Anterior cingulate cortex (tissue), 58 donors: ENCODE results near the gene RNF180.

ENCODE experiments used
- DNase-seq, 58 donors: peaks; one replicate each; lab custom pipeline; 2025; lab: John Stamatoyannopoulos, UW

Gene RNF180, protein sequence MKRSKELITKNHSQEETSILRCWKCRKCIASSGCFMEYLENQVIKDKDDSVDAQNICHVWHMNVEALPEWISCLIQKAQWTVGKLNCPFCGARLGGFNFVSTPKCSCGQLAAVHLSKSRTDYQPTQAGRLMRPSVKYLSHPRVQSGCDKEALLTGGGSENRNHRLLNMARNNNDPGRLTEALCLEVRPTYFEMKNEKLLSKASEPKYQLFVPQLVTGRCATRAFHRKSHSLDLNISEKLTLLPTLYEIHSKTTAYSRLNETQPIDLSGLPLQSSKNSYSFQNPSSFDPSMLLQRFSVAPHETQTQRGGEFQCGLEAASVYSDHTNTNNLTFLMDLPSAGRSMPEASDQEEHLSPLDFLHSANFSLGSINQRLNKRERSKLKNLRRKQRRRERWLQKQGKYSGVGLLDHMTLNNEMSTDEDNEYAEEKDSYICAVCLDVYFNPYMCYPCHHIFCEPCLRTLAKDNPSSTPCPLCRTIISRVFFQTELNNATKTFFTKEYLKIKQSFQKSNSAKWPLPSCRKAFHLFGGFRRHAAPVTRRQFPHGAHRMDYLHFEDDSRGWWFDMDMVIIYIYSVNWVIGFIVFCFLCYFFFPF

DNA sequence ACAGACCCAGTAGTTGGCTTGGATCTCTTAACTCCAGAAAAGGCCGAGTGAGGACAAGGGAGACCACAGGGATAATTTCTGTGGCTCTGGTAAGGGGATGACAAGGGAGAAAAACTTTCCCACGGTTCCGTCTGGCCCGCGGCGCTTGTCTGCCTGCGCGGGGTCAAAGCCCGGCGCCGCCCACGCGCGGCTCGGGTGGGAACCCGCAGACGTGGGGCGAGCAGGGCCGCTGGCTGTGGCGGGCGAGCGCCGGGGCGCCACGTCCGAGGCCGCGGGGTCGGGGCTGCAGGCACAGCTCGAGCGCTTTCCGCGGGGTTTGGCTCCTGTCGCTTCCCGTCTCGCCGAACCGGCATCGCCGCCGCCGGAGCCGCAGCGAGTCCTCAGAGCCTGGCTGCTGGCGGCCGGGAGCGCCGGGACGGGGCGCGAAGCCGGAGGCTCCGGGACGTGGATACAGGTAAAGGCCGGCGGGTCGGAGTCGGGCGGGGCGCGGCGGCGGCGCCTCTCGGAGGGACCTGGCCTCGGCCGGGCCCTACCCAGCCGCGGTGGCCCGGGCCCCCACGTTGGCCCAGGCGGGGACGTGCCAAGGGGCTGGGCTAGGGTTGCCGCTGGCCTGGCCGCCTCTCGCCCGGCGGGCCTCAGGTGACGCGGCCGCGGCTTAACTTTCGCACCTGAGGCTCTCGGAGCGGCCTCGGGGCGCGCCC is at the start of gene RNF180:
Gene RNF180, plus strand, starts transcription at position 344 of the 701 bp plus-strand sequence. CDS start 34,965 bp downstream, outside the sequence.
- peak in 48 of 58 donors; percentile 4 to 70 (median 34) for DNase-seq

- no peak for DNase-seq
Measured at GRCh38 chr5:64125521-64125920, 40.1 kb upstream of the RNF180 start.

GRCh38 chr5:64126202-64126741 is 39.4 kb upstream of the RNF180 start:
- DNase-seq: no peak

- no peak for DNase-seq
Measured at GRCh38 chr5:64140018-64140417, 25.6 kb upstream of the RNF180 start.

- peak in 3 of 58 donors; percentile 2 to 14 (median 3) for DNase-seq
Measured at GRCh38 chr5:64144425-64145215, 21.0 kb upstream of the RNF180 start.

DNA sequence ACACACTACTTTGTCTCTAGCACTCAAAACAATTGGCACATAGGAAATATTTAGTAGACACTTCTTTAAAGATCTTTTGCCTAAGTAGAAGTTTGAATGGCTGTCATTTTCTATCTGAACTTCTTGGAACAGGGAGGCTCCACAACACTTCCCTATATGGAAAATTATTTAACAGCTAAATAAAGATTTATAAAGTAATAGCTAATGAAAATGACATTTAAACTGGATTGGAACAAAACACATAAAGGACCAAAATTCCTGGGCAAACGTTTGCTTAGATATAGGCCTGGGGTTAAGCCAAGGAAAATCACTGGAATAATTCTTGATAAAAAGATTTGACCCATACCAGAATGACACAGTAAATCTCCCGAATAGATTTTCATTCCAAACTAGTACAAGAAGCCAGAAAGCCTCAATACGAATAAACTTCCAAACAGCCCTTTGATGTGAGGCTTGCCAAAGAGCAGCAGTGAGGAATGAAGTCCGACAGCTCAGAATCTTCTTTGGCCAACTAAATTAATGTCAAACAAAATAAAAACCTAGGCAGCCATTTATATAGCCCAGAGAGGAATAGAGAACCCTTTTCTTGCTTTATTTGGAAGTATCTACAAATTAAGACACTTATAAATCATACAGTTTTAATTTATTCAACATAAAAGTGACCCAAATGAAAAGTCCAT is 20.3 kb upstream of the RNF180 start:
- no peak for DNase-seq

- DNase-seq: no peak
Measured at GRCh38 chr5:64147379-64147778, 18.3 kb upstream of the RNF180 start.

DNA sequence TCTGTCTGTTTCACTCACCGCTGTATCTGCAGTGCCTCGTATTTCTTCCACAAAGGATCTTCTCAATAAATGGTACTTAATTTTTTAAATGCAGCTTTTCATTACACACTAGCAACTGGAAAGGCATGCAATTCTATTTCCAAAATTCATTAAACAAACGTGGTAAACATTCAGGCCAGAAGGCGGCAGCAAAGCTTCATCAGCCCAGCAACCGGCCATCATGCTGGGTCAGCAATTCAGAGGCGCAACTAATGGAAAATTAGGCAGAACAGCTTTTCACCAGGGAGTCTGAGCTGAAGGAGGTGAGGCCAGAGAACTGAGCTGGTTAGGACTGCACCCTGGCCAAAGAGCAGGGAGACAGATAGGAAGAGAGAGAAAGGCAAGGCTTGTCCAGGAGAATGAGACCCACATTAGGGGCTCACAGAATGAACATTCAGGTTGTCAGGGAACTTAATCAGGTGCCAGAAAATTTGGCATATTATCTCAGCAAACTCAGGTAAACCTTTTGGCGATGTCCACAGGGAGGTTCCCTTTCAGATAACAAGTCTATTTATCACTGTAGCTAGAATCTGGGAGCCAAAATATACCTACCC is 17.7 kb upstream of the RNF180 start:
- DNase-seq: peak in 51 of 58 donors; percentile 2 to 76 (median 24)

DNA sequence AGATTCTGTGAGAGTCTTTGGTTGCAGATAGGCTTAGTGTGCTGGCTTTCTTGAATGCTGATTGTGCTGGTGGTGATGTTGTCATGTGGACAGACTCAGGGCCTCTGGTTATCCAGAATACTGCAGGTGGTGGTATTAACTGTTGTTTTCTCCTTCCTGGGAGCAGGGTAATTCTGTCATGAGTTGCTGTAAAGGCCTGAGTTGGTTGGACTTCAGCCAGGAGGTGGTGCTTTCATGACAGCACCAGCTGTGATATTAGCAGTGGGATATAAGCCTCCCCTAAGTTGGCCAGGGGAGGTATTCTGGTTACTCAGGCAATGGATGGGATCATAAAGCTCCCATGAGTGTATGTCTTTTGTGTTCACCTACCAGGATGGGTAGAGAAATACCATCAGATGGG is 16.4 kb upstream of the RNF180 start:
- DNase-seq: no peak

DNA sequence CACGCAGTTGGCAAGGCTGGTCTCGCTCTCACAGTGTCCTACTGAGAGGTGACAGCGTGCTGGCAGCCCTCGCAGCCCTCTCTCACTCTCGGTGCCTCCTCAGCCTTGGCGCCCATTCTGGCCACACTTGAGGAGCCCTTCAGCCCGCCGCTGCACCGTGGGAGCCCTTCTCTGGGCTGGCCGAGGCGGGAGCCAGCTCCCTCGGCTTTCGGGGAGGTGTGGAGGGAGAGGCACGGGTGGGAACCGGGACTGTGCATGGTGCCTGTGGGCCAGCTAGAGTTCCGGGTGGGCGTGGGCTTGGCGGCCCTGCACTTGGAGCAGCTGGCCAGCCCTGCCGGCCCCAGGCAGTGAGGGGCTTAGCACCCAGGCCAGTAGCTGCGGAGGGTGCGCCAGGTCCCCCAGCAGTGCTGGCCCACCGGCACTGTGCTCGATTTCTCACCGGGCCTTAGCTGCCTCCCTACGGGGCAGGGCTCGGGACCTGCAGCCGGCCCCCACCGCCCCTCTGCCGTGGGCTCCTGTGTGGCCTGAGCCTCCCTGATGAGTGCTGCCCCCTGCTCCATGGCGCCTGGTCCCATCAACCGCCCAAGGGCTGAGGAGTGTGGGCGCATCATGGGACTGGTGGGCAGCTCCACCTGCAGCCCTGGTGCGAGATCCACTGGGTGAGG is 15.7 kb upstream of the RNF180 start:
- DNase-seq: no peak

DNA sequence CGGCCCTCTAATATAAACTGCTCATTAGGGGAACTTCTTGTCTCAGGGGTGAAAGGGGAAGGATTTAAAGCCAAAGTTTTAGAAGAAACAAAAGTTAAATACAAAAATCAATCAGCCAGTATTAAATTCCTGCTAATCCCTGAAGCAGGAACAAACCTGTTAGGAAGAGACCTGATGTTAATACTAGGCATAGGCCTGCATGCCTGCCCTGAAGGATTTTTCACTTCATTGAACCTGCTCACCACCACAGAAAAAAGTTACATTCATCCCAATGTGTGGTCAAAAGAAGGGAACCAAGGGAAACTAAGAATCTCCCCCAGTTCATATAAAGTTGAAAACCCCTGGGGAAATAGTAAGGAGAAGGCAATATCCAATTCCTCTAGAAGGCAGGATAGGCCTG is 9.4 kb upstream of the RNF180 start:
- DNase-seq: no peak

DNA sequence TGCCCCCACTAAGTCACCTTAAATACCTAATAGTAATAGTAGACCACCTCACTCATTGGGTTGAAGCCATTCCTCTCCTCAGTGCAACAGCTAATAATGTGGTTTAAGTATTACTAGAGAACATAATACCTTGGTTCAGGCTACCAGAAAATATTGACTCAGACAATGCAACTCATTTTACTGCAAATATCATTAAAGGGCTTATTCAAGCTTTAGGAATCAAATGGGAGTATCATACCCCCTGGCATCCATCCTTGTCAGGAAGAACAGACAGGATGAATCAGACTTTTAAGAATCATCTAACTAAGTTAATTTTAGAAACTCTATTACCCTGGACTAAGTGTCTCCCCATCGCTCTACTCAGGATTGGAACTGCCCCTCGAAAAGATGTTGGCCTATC is 6.8 kb upstream of the RNF180 start:
- DNase-seq: no peak

DNA sequence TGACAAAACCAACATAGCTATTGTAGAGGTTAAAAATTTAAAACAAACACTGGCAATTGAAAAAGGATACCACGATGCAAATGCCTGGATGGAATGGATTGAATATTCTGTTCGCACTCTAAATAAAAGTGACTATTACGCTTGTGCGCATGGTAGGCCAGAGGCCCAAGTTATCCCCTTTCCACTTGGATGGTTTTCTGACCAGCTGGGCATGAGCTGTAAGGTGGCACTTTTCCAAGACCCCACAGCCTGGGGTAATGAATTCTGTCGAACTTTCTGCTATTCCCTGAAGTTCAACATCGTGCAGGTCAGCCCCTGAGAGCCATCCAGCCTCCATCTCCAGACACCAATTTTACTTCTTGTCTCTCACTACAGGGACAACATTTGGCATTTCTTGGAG is 5.4 kb upstream of the RNF180 start:
- no peak for DNase-seq

DNA sequence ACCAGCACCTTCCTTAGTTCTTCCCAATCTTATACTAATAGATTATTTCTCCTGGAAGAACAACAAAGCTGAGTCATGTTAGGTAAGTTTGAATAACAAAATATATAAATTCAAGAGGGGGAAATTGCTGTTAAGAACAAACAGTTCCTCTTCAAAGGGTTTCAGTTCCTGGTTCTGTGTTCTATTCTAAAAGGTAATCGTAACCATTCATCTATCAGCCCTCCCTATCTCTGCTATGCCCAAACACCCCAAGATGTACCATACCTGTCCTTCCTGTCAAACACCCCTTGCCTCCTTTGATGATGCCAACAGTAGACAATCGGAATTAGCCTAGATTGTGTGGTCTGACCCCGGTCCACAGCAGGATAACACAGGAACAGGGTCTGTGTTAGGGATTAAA is 4.2 kb upstream of the RNF180 start:
- no peak for DNase-seq

DNA sequence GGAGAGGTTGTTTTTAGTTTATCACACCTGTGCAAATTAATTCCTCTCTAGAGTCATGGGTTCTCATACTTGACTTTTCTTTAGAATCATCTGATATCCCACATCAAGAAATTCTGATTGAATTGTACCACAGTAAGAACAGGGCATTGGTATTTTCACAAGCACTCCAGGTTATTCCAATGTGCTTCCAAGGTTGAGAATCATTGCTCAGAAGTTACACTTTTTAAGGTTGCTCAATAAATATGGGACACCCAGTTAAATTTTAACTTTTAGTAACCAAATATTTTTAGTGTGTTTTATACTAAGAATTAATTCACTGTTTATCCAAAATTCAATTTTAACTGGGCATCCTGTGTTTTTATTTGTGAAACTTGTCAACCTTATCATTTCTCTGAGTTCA is 2.5 kb upstream of the RNF180 start:
- no peak for DNase-seq

DNA sequence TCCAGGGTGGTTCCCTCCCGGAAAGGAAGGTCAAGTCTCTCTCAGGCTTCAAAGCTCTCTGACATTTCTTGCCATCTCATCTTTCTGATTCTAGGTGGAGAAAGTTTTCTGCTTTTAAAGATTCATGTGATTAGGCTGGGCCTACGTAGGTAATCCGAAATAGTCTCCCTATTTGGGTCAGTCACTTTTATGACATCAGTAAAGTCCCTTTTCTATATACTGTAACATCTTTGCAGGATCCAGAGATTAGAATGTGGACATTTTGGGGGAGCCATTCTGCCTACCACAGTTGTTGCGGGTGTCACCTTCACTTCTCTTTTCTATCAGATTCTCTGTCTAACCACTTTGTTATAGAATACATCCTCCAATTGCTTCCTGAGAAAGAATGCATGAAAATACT is 1.9 kb upstream of the RNF180 start:
- no peak for DNase-seq

- DNase-seq: no peak
Measured at GRCh38 chr5:64164166-64164565, 1.5 kb upstream of the RNF180 start.

DNA sequence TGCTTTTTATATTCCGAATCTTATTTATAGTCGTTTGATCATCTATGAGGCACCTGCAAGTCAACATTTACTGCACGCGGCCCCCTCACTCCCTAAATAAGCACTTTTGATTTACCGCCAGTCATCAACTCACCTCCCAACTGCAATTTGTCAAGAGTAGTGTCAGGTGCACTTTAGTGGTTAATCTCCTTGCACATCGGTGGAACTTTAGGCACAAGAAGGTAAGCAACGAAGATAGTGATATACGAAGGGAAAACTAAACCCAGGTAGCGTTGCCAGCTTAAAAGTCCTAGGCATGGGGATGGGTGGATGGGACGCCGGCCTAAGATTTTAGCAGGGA is 513 bp upstream of the RNF180 start:
- DNase-seq: no peak
